Right atrium auricular region (tissue), 2 donors: ENCODE results near the gene RNF212. TPM values are rescaled to one million over a fixed set of nuclear protein-coding genes. Genes with fewer than 3 reads are reported as not detected.

ENCODE experiments used
- DNase-seq: peaks from one replicate; pipeline ENCODE4 v3.0.0-alpha.2; 2019; ENCODE audit warnings: low spot score
- H3K27ac ChIP-seq, 2 donors: fragments of 200-600 bp; sonication (generic); 1 replicate in 1 of 2; 2 replicates in 1 of 2; pipeline ENCODE4 v1.5.1; 2016 to 2019
- H3K27me3 ChIP-seq, 2 donors: fragments of 200-600 bp; sonication (generic); one replicate each; pipeline versions ENCODE4 v1.5.1 to v1.6.0; 2017 to 2019
- H3K36me3 ChIP-seq: fragments of 200-600 bp; sonication (generic); one replicate; pipeline ENCODE4 v1.5.1; 2016
- H3K4me1 ChIP-seq, 2 donors: fragments of 200-600 bp; sonication (generic); one replicate each; pipeline versions ENCODE4 v1.5.1 to v1.6.0; 2017 to 2019
- H3K4me3 ChIP-seq, 2 donors: fragments of 200-600 bp; sonication (generic); 1 replicate in 1 of 2; 2 replicates in 1 of 2; pipeline ENCODE4 v1.5.1; 2017 to 2019; ENCODE audit warnings: mild to moderate bottlenecking in 1 of 2, moderate library complexity in 1 of 2
- H3K9me3 ChIP-seq, 2 donors: fragments of 200-600 bp; sonication (generic); one replicate each; pipeline ENCODE4 v1.5.1; 2019
- CTCF ChIP-seq, 2 donors: fragments of 200-600 bp; sonication (generic); IDR thresholded peaks; one replicate each; pipeline ENCODE4 v1.5.1; 2019; ENCODE audit warnings: antibody characterized with exemption in 2 of 2
- total RNA-seq, 2 donors: library from RNA; depleted of rRNA; stranded (reverse); fragments of >200 nt; gene quantifications; one replicate each; pipeline ENCODE4 v1.1.0, GENCODE V29; 2016

The RNF212 gene
- total RNA-seq, 2 donors from 2014 or later, result 1.9 TPM

- no peak overlapping the region for H3K4me3 ChIP-seq
- TF ChIP-seq CTCF (IDR thresholded peaks at IDR 0.05), result no peak
- no peak for DNase-seq
- no peaks in the 10 kb centered on the region for H3K9me3 ChIP-seq
- H3K4me1 ChIP-seq, result peaks cover 0 to 18% of the 10 kb centered on the region in 2 donors
- H3K27ac ChIP-seq, result no peak overlapping the region
- H3K27me3 ChIP-seq, result no peaks in the 10 kb centered on the region
- H3K36me3 ChIP-seq, result no peaks in the 10 kb centered on the region
Measured at GRCh38 chr4:1031956-1032795, 81.2 kb downstream of the RNF212 start.

- Histone ChIP-seq H3K4me3 (no peak overlapping the region), H3K27ac (no peak overlapping the region), H3K27me3 (no peaks in the 10 kb centered on the region), H3K9me3 (no peaks in the 10 kb centered on the region), H3K4me1 (peaks cover 0 to 18% of the 10 kb centered on the region in 2 donors), H3K36me3 (no peaks in the 10 kb centered on the region)
- TF ChIP-seq CTCF (IDR thresholded peaks at IDR 0.05), result no peak
- no peak for DNase-seq
Measured at GRCh38 chr4:1031346-1031745, 82.0 kb downstream of the RNF212 start.

- DNase-seq, result no peak
- Histone ChIP-seq H3K4me1 (peaks cover 0 to 23% of the 10 kb centered on the region in 2 donors), H3K36me3 (no peaks in the 10 kb centered on the region), H3K9me3 (no peaks in the 10 kb centered on the region), H3K4me3 (no peak overlapping the region), H3K27me3 (no peaks in the 10 kb centered on the region), H3K27ac (no peak overlapping the region)
- no peak for TF ChIP-seq CTCF (IDR thresholded peaks at IDR 0.05)
Measured at GRCh38 chr4:1030559-1030958, 82.8 kb downstream of the RNF212 start.

- no peak for TF ChIP-seq CTCF (IDR thresholded peaks at IDR 0.05)
- Histone ChIP-seq H3K27ac (no peak overlapping the region), H3K27me3 (no peaks in the 10 kb centered on the region), H3K9me3 (no peaks in the 10 kb centered on the region), H3K36me3 (peaks cover 5% of the 10 kb centered on the region), H3K4me1 (peaks cover 0 to 19% of the 10 kb centered on the region in 2 donors), H3K4me3 (no peak overlapping the region)
- no peak for DNase-seq
Measured at GRCh38 chr4:1030031-1030430, 83.3 kb downstream of the RNF212 start.

- no peak for DNase-seq
- no peak overlapping the region for H3K4me3 ChIP-seq
- no peaks in the 10 kb centered on the region for H3K9me3 ChIP-seq
- no peaks in the 10 kb centered on the region for H3K27me3 ChIP-seq
- H3K27ac ChIP-seq, result no peak overlapping the region
- H3K36me3 ChIP-seq, result peaks cover 10% of the 10 kb centered on the region
- TF ChIP-seq CTCF (IDR thresholded peaks at IDR 0.05), result no peak
- peaks cover 0 to 16% of the 10 kb centered on the region in 2 donors for H3K4me1 ChIP-seq
Measured at GRCh38 chr4:1029529-1029928, 83.8 kb downstream of the RNF212 start.
